AG04450 (cell line): Measurements from ENCODE around the gene CERKL. TPM values are rescaled to one million over a fixed set of nuclear protein-coding genes. Genes with fewer than 3 reads are reported as not detected.

Source experiments
- CTCF ChIA-PET: fragments of 300-600, 350-600 bp; formaldehyde crosslinking; extraction: SDS; loops from one replicate; lab custom pipeline; 2022; ENCODE audit warnings: antibody characterized with exemption, inconsistent platforms; lab: Charles Lee
- POLR2A ChIA-PET: fragments of 350-600 bp; formaldehyde crosslinking; extraction: SDS; loops from one replicate; lab custom pipeline; 2021; ENCODE audit warnings: antibody characterized with exemption, inconsistent platforms; lab: Yijun Ruan, JAX
- DNase-seq: peaks from one replicate; pipeline ENCODE4 v3.0.0-alpha.2; 2011; ENCODE audit warnings: low read depth, low spot score
- H3K27ac ChIP-seq: one replicate; pipeline ENCODE4 v1.5.1; 2012; ENCODE audit warnings: low read depth, low read length, control low read depth
- H3K27me3 ChIP-seq: one replicate; pipeline ENCODE4 v1.6.0; 2012; ENCODE audit warnings: low read length; ENCODE audit not compliant: control insufficient read depth, insufficient read depth
- H3K4me3 ChIP-seq: 2 replicates; pipeline ENCODE4 v1.5.1; 2011; ENCODE audit warnings: mild to moderate bottlenecking, low read depth, low read length, control low read depth
- H3K9me3 ChIP-seq: 2 replicates; pipeline ENCODE4 v1.5.1; 2012; ENCODE audit warnings: low read length; ENCODE audit not compliant: control insufficient read depth, insufficient read depth
- polyA plus RNA-seq: library from polyadenylated mRNA; depleted of rRNA; stranded (reverse); fragments of >200 nt; gene quantifications from 2 replicates; pipeline ENCODE4 v1.2.3, GENCODE V29; 2011
- TF ChIP-seq, protein P1 (sequence below): IDR thresholded peaks from 2 replicates; pipeline ENCODE4 v1.5.1; 2011; ENCODE audit warnings: low read depth, low read length, control low read depth, inconsistent platforms

The CERKL gene
- polyA plus RNA-seq, 1 experiment = 0.09 TPM

- POLR2A ChIA-PET = no interaction called here
- Histone ChIP-seq H3K27ac (no peak overlapping the region), H3K9me3 (no peaks in the 10 kb centered on the region), H3K4me3 (no peak overlapping the region), H3K27me3 (peaks cover 2% of the 10 kb centered on the region)
- TF ChIP-seq, protein P1, sequence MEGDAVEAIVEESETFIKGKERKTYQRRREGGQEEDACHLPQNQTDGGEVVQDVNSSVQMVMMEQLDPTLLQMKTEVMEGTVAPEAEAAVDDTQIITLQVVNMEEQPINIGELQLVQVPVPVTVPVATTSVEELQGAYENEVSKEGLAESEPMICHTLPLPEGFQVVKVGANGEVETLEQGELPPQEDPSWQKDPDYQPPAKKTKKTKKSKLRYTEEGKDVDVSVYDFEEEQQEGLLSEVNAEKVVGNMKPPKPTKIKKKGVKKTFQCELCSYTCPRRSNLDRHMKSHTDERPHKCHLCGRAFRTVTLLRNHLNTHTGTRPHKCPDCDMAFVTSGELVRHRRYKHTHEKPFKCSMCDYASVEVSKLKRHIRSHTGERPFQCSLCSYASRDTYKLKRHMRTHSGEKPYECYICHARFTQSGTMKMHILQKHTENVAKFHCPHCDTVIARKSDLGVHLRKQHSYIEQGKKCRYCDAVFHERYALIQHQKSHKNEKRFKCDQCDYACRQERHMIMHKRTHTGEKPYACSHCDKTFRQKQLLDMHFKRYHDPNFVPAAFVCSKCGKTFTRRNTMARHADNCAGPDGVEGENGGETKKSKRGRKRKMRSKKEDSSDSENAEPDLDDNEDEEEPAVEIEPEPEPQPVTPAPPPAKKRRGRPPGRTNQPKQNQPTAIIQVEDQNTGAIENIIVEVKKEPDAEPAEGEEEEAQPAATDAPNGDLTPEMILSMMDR = no peak
- DNase-seq = no peak
- CTCF ChIA-PET = no interaction called here
Observed at GRCh38 chr2:181627545-181627944, 29.4 kb downstream of the CERKL start.

GRCh38 chr2:181626671-181627070 is 30.2 kb downstream of the CERKL start:
- Histone ChIP-seq H3K9me3 (no peaks in the 10 kb centered on the region), H3K27me3 (peaks cover 2% of the 10 kb centered on the region), H3K27ac (no peak overlapping the region), H3K4me3 (no peak overlapping the region)
- TF ChIP-seq, protein P1 = no peak
- DNase-seq = no peak
- ChIA-PET CTCF (no interaction called here), POLR2A (no interaction called here)

DNA sequence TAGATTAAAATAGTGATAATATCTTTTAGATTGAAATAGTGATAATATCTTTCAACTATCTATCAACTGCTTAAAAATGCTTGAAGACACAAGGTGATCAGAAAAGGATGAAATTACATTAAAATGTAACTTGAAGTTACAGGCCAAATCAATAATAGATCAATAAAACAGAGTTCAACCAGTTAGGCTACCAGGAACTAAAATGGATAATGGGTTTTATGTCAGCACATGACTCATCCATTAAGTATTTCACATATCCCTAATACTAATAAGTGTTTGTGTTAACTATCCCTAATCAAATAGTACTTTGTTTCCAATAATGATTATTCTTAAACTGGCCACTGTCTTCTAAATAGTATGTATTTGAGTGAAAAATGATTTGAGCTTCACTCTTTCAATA is 33.7 kb downstream of the CERKL start:
- no peak overlapping the region for H3K4me3 ChIP-seq
- ChIA-PET POLR2A (no interaction called here), CTCF (no interaction called here)
- no peak overlapping the region for H3K27ac ChIP-seq
- H3K9me3 ChIP-seq = no peaks in the 10 kb centered on the region
- DNase-seq = no peak
- H3K27me3 ChIP-seq = no peaks in the 10 kb centered on the region
- TF ChIP-seq, protein P1 = no peak

GRCh38 chr2:181621779-181622490 is 35.0 kb downstream of the CERKL start:
- ChIA-PET POLR2A (no interaction called here), CTCF (no interaction called here)
- Histone ChIP-seq H3K27ac (no peak overlapping the region), H3K9me3 (no peaks in the 10 kb centered on the region), H3K4me3 (no peak overlapping the region), H3K27me3 (no peaks in the 10 kb centered on the region)
- no peak for DNase-seq
- TF ChIP-seq, protein P1 = no peak

DNA sequence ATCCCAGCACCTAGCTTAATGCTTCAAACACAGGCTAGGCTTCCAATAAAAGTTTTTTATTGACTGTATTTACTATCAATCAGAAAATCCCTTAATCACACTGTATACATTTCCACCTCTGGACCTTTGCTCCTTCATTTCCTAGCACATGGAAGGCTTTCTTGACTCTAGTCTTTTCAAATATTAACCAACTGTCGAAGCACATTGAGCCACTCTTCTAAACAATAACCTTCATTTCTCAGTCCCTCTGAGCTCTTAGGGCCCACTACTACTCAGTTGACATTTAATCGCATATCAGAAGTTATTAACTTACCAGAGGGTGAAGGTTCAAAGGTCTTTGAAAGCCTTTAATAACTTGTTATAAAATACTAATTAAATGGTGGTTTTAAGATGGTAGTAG is 37.4 kb downstream of the CERKL start:
- POLR2A ChIA-PET = no interaction called here
- TF ChIP-seq, protein P1 = no peak
- Histone ChIP-seq H3K4me3 (no peak overlapping the region), H3K27ac (no peak overlapping the region), H3K9me3 (no peaks in the 10 kb centered on the region), H3K27me3 (no peaks in the 10 kb centered on the region)
- DNase-seq = no peak
- CTCF ChIA-PET = no interaction called here
